Fibroblast of lung (primary cell): ENCODE data around the gene RHBDD3. TPM values are rescaled to one million over a fixed set of nuclear protein-coding genes. Genes with fewer than 3 reads are reported as not detected.

Source experiments
- DNase-seq, 2 donors: peaks; one replicate each; pipeline versions ENCODE4 v3.0.0 to v3.0.0-alpha.2; 2010; ENCODE audit warnings: low read depth in 2 of 2
- H2AFZ ChIP-seq: 2 replicates; pipeline ENCODE4 v1.5.1; 2012; ENCODE audit warnings: low read length, control low read depth, inconsistent platforms
- H3K27ac ChIP-seq: 2 replicates; pipeline ENCODE4 v1.5.1; 2011; ENCODE audit warnings: low read length, control low read depth; ENCODE audit not compliant: insufficient read depth
- H3K27me3 ChIP-seq: 2 replicates; pipeline ENCODE4 v1.5.1; 2011; ENCODE audit warnings: mild to moderate bottlenecking, low read length; ENCODE audit not compliant: control insufficient read depth, insufficient read depth
- H3K36me3 ChIP-seq: 2 replicates; pipeline ENCODE4 v1.5.1; 2011; ENCODE audit warnings: low read length; ENCODE audit not compliant: control insufficient read depth, insufficient read depth
- H3K4me1 ChIP-seq: 2 replicates; pipeline ENCODE4 v1.5.1; 2011; ENCODE audit warnings: low read length; ENCODE audit not compliant: control insufficient read depth, insufficient read depth; ENCODE audit errors: extremely low read depth
- H3K4me2 ChIP-seq: 2 replicates; pipeline ENCODE4 v1.5.1; 2011; ENCODE audit warnings: low read length, control low read depth; ENCODE audit not compliant: insufficient read depth; ENCODE audit errors: extremely low read depth
- H3K4me3 ChIP-seq, 4 experiments: fragments of 200-600 bp in 1 of 4; sonication (generic) in 1 of 4; replicated peaks in 1 of 4; 2 replicates each; pipeline ENCODE4 v1.5.1; 2011 to 2016; ENCODE audit warnings: low read length in 4 of 4, low read depth in 3 of 4, mild to moderate bottlenecking in 3 of 4, control low read depth in 2 of 4, inconsistent platforms in 1 of 4, mixed read lengths in 1 of 4; ENCODE audit not compliant: insufficient read depth in 1 of 4; ENCODE audit errors: control extremely low read depth in 1 of 4
- H3K79me2 ChIP-seq: 2 replicates; pipeline ENCODE4 v1.5.1; 2012; ENCODE audit warnings: mild to moderate bottlenecking, low read length, inconsistent platforms; ENCODE audit not compliant: control insufficient read depth, insufficient read depth
- H3K9ac ChIP-seq: 2 replicates; pipeline ENCODE4 v1.5.1; 2011; ENCODE audit warnings: mild to moderate bottlenecking, low read length, control low read depth; ENCODE audit not compliant: insufficient read depth
- H3K9me3 ChIP-seq: 2 replicates; pipeline ENCODE4 v1.5.1; 2012; ENCODE audit warnings: low read depth, low read length; ENCODE audit not compliant: control insufficient read depth, insufficient read depth
- H4K20me1 ChIP-seq: 2 replicates; pipeline ENCODE4 v1.5.1; 2011; ENCODE audit warnings: low read length; ENCODE audit not compliant: control insufficient read depth, insufficient read depth; ENCODE audit errors: extremely low read depth
- CTCF ChIP-seq, 2 donors: IDR thresholded peaks in 1 of 2; conservative IDR thresholded peaks in 1 of 2; 1 replicate in 1 of 2; 2 replicates in 1 of 2; pipeline ENCODE4 v1.5.1; 2011 to 2012; ENCODE audit warnings: low read length in 2 of 2, control low read depth in 1 of 2, inconsistent platforms in 1 of 2, low read depth in 1 of 2, mild to moderate bottlenecking in 1 of 2
- EZH2 ChIP-seq: IDR thresholded peaks from 2 replicates; pipeline ENCODE4 v1.5.1; 2012; ENCODE audit warnings: low read length, control low read depth, mild to moderate bottlenecking; ENCODE audit errors: missing control alignments
- polyA plus RNA-seq, 2 donors: library from polyadenylated mRNA; depleted of rRNA in 1 of 2; stranded (reverse) in 1 of 2; unstranded in 1 of 2; fragments of >200 nt; gene quantifications; 2 replicates each; pipeline ENCODE4 v1.2.1, GENCODE V29; 2011 to 2012; ENCODE audit warnings: missing spikeins in 1 of 2
- total RNA-seq: library from RNA; depleted of rRNA; stranded (reverse); fragments of >200 nt; gene quantifications from 2 replicates; pipeline ENCODE4 v1.2.1, GENCODE V29; 2014

Gene RHBDD3
- total and polyA plus RNA-seq, 2 donors (not counting 1 experiment from before 2014, with no cell fraction given) = 7.2 to 20.6 TPM

- H3K27me3 ChIP-seq = no peaks in the 10 kb centered on the region
- peaks cover 21% of the 10 kb centered on the region for H3K36me3 ChIP-seq
- no peak overlapping the region for H3K9ac ChIP-seq
- H2AFZ ChIP-seq = no peak overlapping the region
- no peak overlapping the region for H3K4me2 ChIP-seq
- no peak for DNase-seq
- TF ChIP-seq EZH2 = no peak
- TF ChIP-seq CTCF (conservative IDR thresholded peaks at IDR 0.05 in 1 of 2, IDR thresholded peaks at IDR 0.05 in 1 of 2; ENCODE audit: low read depth in 1 of 2, low read length in 2 of 2) = no peak
- no peaks in the 10 kb centered on the region for H3K9me3 ChIP-seq
- no peaks in the 10 kb centered on the region for H4K20me1 ChIP-seq
- H3K4me1 ChIP-seq = no peaks in the 10 kb centered on the region
- H3K4me3 ChIP-seq = no peak overlapping the region
- peaks cover 24% of the 10 kb centered on the region for H3K79me2 ChIP-seq
- H3K27ac ChIP-seq = no peak overlapping the region
These were observed 23.4 kb upstream of the RHBDD3 start for GRCh38 chr22:29291215-29291614.

GRCh38 chr22:29290061-29290460 is 22.3 kb upstream of the RHBDD3 start:
- Histone ChIP-seq H3K4me2 (no peak overlapping the region), H3K79me2 (peaks cover 26% of the 10 kb centered on the region), H3K27me3 (no peaks in the 10 kb centered on the region), H3K36me3 (peaks cover 21% of the 10 kb centered on the region), H3K4me1 (no peaks in the 10 kb centered on the region), H3K27ac (no peak overlapping the region), H3K9me3 (no peaks in the 10 kb centered on the region), H4K20me1 (no peaks in the 10 kb centered on the region), H3K4me3 (no peak overlapping the region), H2AFZ (no peak overlapping the region), H3K9ac (no peak overlapping the region)
- no peak for DNase-seq
- TF ChIP-seq EZH2 = no peak
- no peak for TF ChIP-seq CTCF (conservative IDR thresholded peaks at IDR 0.05 in 1 of 2, IDR thresholded peaks at IDR 0.05 in 1 of 2; ENCODE audit: low read depth in 1 of 2, low read length in 2 of 2)

DNA sequence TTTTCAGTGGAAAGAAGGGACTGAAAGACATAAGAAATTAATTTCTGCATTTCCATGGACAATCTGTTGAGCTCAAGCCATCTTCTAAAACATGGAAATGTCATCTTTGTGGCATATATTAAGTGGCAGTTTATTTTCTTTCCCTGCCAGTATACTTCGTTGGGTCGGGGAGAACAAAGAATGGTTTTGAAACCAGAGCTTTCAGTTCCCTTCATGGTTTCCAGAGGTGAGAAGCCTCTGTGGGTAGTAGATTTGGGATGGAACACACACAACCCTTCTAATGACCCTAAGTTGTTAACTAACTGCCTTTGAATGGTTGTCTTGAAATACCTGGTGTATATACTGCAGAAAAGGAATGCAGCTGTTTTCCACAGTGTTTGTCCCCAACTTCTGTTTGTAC is 21.1 kb upstream of the RHBDD3 start:
- no peaks in the 10 kb centered on the region for H3K27me3 ChIP-seq
- no peaks in the 10 kb centered on the region for H3K9me3 ChIP-seq
- DNase-seq = no peak
- no peak overlapping the region for H3K4me3 ChIP-seq
- peaks cover 24% of the 10 kb centered on the region for H3K36me3 ChIP-seq
- no peaks in the 10 kb centered on the region for H3K4me1 ChIP-seq
- no peak overlapping the region for H2AFZ ChIP-seq
- TF ChIP-seq EZH2 = no peak
- no peak for TF ChIP-seq CTCF (conservative IDR thresholded peaks at IDR 0.05 in 1 of 2, IDR thresholded peaks at IDR 0.05 in 1 of 2; ENCODE audit: low read depth in 1 of 2, low read length in 2 of 2)
- no peak overlapping the region for H3K4me2 ChIP-seq
- H3K27ac ChIP-seq = no peak overlapping the region
- peaks cover 34% of the 10 kb centered on the region for H3K79me2 ChIP-seq
- no peaks in the 10 kb centered on the region for H4K20me1 ChIP-seq
- no peak overlapping the region for H3K9ac ChIP-seq
